NK-92 treated with Interleukin-12 subunit alpha and Interleukin-12 subunit beta, amount 100 ng/mL, for 24 hours (cell line): ENCODE results near the gene ZFAND2B.

ENCODE experiments used
- DNase-seq: peaks from one replicate; lab custom pipeline; 2025; lab: John Stamatoyannopoulos, UW

ZFAND2B gene

GRCh38 chr2:219206328-219207133 is at the start of gene ZFAND2B:
ZFAND2B (plus strand) TSS chr2:219206782; CDS start chr2:219206988, 206 bp downstream.
- peak; percentile 93 for DNase-seq

- DNase-seq = no peak
Measured at GRCh38 chr2:219157396-219157795, 49.2 kb upstream of the ZFAND2B start.

DNA sequence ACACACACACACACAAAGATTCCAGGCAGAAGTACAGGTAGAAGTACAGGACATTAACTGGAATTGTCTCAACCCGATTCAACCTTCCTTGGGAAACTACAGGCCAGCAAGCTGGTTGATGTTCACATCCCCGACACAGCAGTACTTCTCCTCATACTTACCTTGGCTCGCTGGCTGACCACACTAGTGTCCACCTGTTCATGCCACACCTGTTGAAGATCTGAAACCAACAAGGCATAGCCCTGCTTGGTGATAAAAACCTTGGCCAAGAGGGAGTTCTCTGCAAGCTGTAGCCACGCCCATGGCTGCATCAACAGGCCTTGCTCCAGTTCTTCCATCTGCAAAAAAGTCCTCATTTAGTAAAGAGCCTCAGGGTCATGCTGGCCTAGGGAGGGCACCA is 48.6 kb upstream of the ZFAND2B start:
- no peak for DNase-seq

- DNase-seq = no peak
Measured at GRCh38 chr2:219158586-219158985, 48.0 kb upstream of the ZFAND2B start.

DNA sequence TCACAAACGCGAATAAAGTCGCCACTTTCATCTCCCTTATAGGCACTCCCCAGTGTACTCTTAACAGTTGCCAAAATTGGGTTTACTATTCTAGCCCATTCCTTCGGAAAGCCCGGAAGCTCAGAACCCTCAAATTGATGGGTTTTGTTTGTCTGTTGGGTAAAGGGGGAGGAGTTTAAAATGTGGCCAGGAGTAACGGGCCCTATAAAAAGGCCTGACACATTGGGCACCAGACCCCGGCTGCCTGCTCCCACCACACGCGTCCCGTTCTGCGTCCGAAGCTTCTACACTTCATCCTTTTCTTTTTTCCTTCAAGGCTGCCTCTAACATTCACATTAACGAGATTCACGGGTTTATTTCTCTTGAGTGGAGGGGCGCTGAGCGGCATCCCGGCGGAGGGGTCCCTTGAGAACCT is 46.8 kb upstream of the ZFAND2B start:
- no peak for DNase-seq

DNA sequence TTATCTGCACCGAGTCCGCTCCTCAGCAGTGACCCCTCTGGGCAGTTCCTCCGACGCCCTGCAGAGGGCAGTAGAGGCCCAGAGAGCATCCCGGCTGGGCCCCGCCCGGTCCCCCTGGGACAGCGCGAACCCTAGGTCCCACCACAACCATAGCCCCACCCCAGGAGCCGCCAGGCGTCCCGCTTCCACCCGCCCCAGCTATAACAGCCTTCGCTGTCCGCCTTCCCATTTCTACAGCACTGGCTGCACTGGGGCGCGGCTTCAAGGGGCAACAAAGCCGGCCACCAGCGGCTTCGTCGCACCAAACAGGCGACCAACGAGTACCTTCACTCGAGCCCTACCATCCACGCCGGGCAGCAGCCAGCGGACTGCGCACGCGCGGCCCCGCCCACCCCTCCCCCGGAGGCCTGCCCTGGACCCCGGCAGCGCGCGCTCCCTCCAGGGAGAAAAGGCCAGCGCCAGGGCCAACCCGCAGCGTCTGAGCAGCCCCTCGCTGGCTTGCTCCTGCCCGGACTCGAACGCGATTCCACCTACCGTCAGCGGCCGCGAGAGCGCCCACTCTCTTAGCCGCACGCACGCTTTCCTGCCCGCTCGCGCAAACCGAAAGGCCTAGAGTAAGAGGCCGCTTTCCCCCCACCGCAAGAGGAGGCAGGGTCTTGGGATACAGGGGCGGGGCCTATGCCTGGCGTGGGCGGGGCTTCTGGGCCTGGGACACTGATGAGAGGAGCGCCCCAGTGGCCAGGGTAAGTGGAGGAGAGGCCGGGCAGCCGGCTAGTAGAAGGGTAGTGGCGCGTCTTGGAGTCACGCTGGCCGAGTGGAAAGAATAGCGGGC is 46.2 kb upstream of the ZFAND2B start, which contains the start of gene NHEJ1:
Gene NHEJ1, minus strand, starts transcription at position 630 of the 832 bp plus-strand sequence. CDS start 2,453 bp downstream, outside the sequence.
- peak; percentile 90 for DNase-seq

DNA sequence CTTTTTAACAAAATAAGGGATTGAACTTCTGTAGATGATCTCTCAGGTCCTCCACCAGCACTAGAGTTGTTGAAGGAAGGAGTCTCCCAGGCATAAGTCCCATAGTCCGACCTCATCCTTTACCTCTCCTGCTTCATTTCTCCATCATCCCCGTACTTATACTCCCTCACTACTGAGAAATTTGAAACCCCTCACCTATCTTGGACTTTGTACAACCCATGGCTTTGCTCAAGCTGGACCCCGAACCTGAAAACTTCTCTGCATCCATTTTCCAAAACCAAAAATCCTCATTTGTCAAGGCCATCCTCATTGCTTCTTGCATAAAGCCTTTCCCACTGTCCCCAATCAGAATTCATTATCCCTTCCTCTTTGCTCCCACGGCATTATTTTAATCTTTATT is 45.5 kb upstream of the ZFAND2B start:
- no peak for DNase-seq

- no peak for DNase-seq
Measured at GRCh38 chr2:219163156-219163555, 43.4 kb upstream of the ZFAND2B start.

- DNase-seq = no peak
Measured at GRCh38 chr2:219165058-219165911, 41.3 kb upstream of the ZFAND2B start.

- DNase-seq = no peak
Measured at GRCh38 chr2:219167997-219168396, 38.6 kb upstream of the ZFAND2B start.

DNA sequence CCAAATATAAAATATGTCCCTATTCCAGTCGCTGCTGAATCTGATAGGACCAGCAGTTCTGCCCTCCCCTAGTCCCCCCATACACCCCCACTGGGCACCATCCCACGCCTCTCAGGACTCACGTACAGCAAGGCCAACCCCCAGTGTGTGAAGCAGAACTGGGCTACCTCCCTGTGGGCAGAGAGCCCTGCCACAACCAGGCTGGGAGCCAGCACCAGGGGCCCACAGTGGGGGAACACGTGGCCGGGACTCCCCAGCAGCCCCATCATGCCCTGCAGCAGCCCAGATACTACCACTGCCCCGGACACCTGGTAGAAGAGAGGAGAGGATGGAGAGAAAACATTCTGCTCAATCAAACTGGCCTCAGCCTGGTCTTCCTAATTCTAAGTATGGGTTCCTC is 38.1 kb upstream of the ZFAND2B start:
- no peak for DNase-seq

- no peak for DNase-seq
Measured at GRCh38 chr2:219168932-219169331, 37.6 kb upstream of the ZFAND2B start.

GRCh38 chr2:219169930-219170654 is 36.5 kb upstream of the ZFAND2B start, which contains the start of gene SLC23A3:
SLC23A3 (minus strand) TSS chr2:219170029; CDS start chr2:219169984, 45 bp downstream.
- no peak for DNase-seq

DNA sequence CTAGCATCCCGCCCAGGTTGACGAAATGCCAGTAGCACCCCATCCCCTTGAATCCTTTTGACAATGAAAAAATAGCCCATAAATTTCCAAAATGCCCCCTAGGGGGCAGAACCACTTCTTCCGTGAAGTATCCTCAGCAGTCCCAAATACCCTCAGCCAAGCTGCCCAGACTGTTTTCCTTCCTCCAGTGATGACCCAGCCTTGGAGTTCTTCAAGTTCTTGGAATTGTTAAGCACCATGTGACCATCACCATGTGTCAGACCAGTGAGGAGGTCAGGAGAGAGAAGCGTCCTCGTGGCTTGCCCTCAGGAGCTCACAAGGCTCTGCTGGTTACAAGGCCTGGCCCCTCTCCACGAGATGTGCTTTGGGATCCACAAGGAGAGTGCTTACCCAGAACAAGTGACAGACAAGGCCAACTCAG is 35.3 kb upstream of the ZFAND2B start:
- no peak for DNase-seq

DNA sequence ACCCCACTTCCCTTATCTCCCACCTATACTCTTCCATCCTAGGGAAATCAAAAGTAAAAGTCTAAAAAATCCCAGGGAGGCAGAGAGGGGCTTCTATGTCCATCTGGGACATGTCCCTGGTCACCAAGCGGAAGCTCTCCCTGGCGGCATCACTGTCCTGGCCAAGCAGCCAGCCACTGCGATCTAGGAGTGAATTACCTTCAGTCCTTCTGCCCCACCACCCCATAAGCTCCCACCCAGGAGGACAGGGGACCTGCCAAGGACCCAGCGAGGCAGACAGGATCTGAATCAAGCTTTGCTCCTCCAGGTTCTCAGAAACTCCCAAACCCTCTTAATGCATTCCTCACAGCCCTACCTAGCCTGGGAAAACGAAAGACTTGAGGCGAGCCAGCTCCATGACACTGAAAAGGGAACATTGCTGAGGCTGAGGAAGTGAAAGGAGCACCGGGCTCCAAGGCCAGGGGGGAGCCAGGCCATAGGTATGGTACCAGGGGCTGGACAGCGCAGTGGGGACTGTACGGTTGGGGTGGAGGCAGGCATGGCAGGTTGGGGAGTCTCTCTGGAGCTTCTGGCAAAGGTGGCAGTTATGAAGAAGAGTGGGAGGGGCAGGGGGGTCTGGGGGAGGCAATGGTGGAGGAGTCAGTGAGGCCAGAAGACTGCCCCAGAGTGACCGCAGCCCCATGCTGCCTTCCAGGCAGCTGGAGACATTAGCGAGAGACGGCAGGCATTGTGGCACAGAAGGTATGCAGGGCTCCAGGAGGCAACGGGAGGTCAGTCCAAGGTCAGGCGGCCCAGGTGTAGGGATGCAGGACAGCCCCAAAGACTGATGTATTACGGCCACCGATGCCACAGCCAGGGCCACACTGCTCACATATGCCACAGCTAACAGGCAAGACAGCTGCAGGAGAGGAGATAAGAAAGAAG is 34.1 kb upstream of the ZFAND2B start:
- DNase-seq = no peak

DNA sequence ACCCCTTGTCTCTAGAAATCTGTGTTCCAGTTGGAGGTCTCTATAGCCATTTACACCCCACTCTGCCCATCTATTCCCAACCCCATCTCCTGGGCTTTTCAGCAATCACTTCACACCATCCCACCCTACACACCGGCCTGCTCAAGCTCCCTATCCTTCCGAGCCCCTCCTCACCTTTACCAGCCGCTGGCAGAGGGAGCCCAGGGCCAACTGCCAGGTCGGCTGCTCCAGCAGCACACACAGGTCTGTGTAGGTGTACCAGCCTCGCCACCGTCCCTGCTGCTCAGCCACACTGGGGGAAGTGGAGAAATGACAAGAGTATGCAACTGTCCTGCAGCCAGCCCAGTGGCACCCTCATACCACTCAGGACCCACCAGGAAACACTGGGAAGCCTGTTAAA is 33.4 kb upstream of the ZFAND2B start:
- DNase-seq = no peak

DNA sequence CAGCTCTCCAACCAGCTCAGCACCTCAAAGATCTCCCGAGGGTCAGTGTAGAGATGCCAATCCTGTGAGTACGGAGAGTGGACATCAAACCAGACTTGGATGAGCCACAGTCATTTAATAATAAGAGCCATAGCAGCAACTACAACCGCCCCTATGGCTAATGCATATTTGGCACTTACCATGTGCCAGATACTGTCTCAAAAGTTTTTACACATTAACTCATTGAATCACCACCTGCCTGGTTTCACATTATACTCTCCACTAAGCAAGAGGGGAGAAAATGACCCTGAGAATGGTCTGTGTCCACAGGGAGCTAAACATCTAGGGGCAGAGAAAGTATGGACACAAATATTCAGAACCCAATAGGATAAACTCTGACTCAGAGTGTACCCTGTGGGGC is 32.4 kb upstream of the ZFAND2B start:
- DNase-seq = no peak

- no peak for DNase-seq
Measured at GRCh38 chr2:219174801-219175200, 31.8 kb upstream of the ZFAND2B start.

DNA sequence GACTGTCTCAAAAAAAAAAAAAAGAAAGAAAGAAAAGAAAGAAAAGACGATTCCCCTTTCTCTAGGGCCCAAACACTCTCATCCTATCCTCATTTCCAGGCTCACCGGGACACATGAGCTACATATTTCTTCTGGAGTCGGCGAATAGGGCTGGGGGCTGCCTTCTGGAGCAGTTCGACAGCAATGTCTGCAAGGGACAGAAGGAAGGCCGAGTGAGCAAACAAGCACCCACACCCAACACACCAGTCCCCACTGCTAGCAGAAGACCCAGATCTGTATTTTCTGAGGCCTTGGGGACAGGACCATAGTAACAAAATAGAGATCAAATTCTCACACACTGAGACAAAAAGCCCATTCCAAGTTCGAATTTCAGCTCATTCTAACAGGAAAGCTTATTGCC is 31.1 kb upstream of the ZFAND2B start:
- no peak for DNase-seq
